OCI-LY7 (cell line): ENCODE measurements around the gene EARS2. TPM values are rescaled to one million over a fixed set of nuclear protein-coding genes. Genes with fewer than 3 reads are reported as not detected.

ENCODE experiments used
- BruUV-seq: library from RNA; stranded (reverse); fragments of 400-500 nt; replicated peaks from 2 replicates; lab custom pipeline; 2021; lab: Mats Ljungman, UMichigan
- CTCF ChIA-PET: fragments of 300-600 bp; sonication (Branson Sonifier 250); formaldehyde crosslinking; loops from one replicate; lab custom pipeline; 2022; ENCODE audit warnings: antibody characterized with exemption; ENCODE audit not compliant: unreplicated experiment; lab: Charles Lee
- POLR2A ChIA-PET: fragments of 300-600 bp; sonication (Branson Sonifier 250); formaldehyde crosslinking; loops from one replicate; lab custom pipeline; 2022; ENCODE audit warnings: antibody characterized with exemption; lab: Charles Lee
- DNase-seq: peaks from one replicate; pipeline ENCODE4 v3.0.0-alpha.2; 2015; ENCODE audit warnings: low spot score
- H2AFZ ChIP-seq: fragments of 200-600 bp; sonication (generic), shearing (Covaris generic); 2 replicates; pipeline ENCODE4 v1.6.1; 2014; ENCODE audit warnings: mild to moderate bottlenecking, antibody characterized with exemption, low read length, moderate library complexity
- H3K27ac ChIP-seq: fragments of 200-600 bp; sonication (generic); 2 replicates; pipeline ENCODE4 v1.5.1; 2014; ENCODE audit warnings: mixed run types, low read depth, mild to moderate bottlenecking, moderate library complexity, low read length, inconsistent platforms; ENCODE audit not compliant: poor library complexity, severe bottlenecking
- H3K36me3 ChIP-seq: fragments of 200-600 bp; sonication (generic); 2 replicates; pipeline ENCODE4 v1.6.1; 2014; ENCODE audit warnings: mild to moderate bottlenecking, antibody characterized with exemption, low read length, moderate library complexity, mixed read lengths; ENCODE audit not compliant: insufficient read depth
- H3K4me1 ChIP-seq: fragments of 200-600 bp; sonication (generic); 2 replicates; pipeline ENCODE4 v1.5.1; 2014; ENCODE audit warnings: mild to moderate bottlenecking, low read length; ENCODE audit not compliant: insufficient read depth, poor library complexity, severe bottlenecking
- H3K4me2 ChIP-seq: fragments of 200-600 bp; sonication (generic); 2 replicates; pipeline ENCODE4 v1.6.1; 2014; ENCODE audit warnings: mild to moderate bottlenecking, low read length
- H3K4me3 ChIP-seq: fragments of 200-600 bp; sonication (generic); 2 replicates; pipeline ENCODE4 v1.5.1; 2014; ENCODE audit warnings: mild to moderate bottlenecking, low read depth, low read length; ENCODE audit not compliant: poor library complexity, severe bottlenecking
- H3K79me2 ChIP-seq: fragments of 200-600 bp; sonication (generic); 2 replicates; pipeline ENCODE4 v1.6.1; 2016; ENCODE audit warnings: low read depth, mild to moderate bottlenecking, low read length, moderate library complexity, mixed read lengths; ENCODE audit not compliant: insufficient read depth
- H3K9me2 ChIP-seq: fragments of 200-600 bp; sonication (generic); 2 replicates; pipeline ENCODE4 v1.6.1; 2016; ENCODE audit warnings: mild to moderate bottlenecking, low read length, mixed read lengths; ENCODE audit not compliant: insufficient read depth
- H3K9me3 ChIP-seq: fragments of 200-600 bp; sonication (generic); 2 replicates; pipeline ENCODE4 v1.6.1; 2014; ENCODE audit warnings: mild to moderate bottlenecking, mixed run types, low read length, mixed read lengths
- H4K20me1 ChIP-seq: fragments of 200-600 bp; sonication (generic); 2 replicates; pipeline ENCODE4 v1.6.1; 2014; ENCODE audit warnings: mild to moderate bottlenecking, antibody characterized with exemption, low read length, moderate library complexity, mixed read lengths; ENCODE audit not compliant: insufficient read depth
- EZH2phosphoT487 ChIP-seq: fragments of 200-600 bp; sonication (generic); IDR thresholded peaks from 2 replicates; pipeline ENCODE4 v1.6.1; 2018; ENCODE audit warnings: low read depth, borderline replicate concordance, mild to moderate bottlenecking, mixed run types, antibody characterized with exemption, low read length, moderate library complexity, mixed read lengths
- intact Hi-C: fragments of 100-400 bp; cut with micrococcal nuclease; formaldehyde crosslinking; loops from one replicate; pipeline ENCODE4 v1.10.0; 2022; ENCODE audit not compliant: unreplicated experiment
- total RNA-seq, 2 experiments: library from RNA; depleted of rRNA in 1 of 2; stranded (reverse); fragments of >200 nt in 1 of 2; shearing (Covaris generic) in 1 of 2; gene quantifications; 2 replicates each; pipeline ENCODE4 v1.2.3, GENCODE V29; 2014 to 2022
- TF ChIP-seq, protein P1 (sequence below): fragments of 200-600 bp; sonication (generic); conservative IDR thresholded peaks from 2 replicates; pipeline ENCODE4 v1.5.1; 2014; ENCODE audit warnings: mild to moderate bottlenecking, antibody characterized with exemption, low read length, moderate library complexity, mixed read lengths

Gene EARS2
- total RNA-seq, 2 experiments from 2014 or later, result 38.5 to 42.1 TPM

DNA sequence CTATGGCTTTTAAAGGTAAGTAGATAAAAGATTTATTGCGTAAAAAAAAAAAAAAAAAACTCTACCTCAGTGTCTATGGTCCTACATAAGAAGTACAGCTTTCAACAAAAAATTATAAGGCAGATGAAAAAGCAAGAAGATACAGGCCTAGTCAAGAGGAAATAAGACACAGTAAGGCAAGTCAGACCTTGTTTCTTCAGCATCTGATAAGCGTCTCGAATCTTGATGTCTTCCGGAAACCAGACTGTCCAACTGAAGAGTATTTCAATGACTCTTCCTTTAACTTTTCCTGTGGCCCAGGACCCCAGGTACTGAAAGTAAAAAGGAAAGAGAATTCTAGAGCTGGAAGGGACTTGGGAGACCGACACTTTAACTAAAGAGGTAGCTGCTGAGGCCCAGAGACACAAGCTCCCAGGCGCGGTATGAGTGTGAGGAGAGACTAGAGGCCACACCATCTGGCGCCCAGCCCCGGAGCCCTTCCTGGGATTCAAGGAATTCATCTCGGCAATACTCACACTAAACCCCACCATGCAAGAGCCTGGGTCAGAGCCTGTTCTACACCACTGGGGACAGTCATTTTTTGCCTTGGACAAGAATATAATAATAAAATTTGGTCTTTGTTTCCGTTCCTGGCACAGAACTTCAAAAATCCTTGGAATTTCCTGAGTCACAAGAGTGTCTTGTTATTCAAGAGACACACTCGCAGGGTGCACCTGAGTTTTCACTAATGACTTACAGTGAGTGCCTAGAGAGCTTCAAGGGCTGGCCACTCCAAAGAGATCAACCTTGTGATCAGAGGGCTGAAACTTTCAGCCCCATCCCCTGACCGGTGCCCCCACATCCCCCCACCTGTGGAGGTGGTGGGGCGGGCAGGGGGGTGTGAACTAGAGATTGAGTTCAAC, 65.4 kb downstream of the EARS2 start:
- no peak overlapping the region for H3K4me2 ChIP-seq
- ChIA-PET POLR2A (interaction anchor here (0.6 to 0.7 kb wide), 2 partner anchors 26 to 136 kb away, joined by 3 to 5 read pairs; no protein-coding TSS in a partner anchor), CTCF (no interaction called here)
- H4K20me1 ChIP-seq, result peaks cover 20% of the 10 kb centered on the region; the same call in 1 of the 2 replicates
- BruUV-seq, result no TSS peak
- no peak for DNase-seq
- peaks cover 6% of the 10 kb centered on the region for H3K4me1 ChIP-seq
- H3K36me3 ChIP-seq, result peaks cover 100% of the 10 kb centered on the region
- H3K27ac ChIP-seq, result no peak overlapping the region
- no peaks in the 10 kb centered on the region for H3K9me2 ChIP-seq
- H3K79me2 ChIP-seq, result peaks cover 70% of the 10 kb centered on the region
- no peaks in the 10 kb centered on the region for H3K9me3 ChIP-seq
- intact Hi-C loops, result loop anchor here (2.0 kb wide), 1 partner anchor 13 kb away; no protein-coding TSS in a partner anchor
- H3K4me3 ChIP-seq, result no peak overlapping the region
- H2AFZ ChIP-seq, result no peak overlapping the region
- TF ChIP-seq, protein P1, sequence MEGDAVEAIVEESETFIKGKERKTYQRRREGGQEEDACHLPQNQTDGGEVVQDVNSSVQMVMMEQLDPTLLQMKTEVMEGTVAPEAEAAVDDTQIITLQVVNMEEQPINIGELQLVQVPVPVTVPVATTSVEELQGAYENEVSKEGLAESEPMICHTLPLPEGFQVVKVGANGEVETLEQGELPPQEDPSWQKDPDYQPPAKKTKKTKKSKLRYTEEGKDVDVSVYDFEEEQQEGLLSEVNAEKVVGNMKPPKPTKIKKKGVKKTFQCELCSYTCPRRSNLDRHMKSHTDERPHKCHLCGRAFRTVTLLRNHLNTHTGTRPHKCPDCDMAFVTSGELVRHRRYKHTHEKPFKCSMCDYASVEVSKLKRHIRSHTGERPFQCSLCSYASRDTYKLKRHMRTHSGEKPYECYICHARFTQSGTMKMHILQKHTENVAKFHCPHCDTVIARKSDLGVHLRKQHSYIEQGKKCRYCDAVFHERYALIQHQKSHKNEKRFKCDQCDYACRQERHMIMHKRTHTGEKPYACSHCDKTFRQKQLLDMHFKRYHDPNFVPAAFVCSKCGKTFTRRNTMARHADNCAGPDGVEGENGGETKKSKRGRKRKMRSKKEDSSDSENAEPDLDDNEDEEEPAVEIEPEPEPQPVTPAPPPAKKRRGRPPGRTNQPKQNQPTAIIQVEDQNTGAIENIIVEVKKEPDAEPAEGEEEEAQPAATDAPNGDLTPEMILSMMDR, result no peak
- TF ChIP-seq EZH2phosphoT487, result no peak

DNA sequence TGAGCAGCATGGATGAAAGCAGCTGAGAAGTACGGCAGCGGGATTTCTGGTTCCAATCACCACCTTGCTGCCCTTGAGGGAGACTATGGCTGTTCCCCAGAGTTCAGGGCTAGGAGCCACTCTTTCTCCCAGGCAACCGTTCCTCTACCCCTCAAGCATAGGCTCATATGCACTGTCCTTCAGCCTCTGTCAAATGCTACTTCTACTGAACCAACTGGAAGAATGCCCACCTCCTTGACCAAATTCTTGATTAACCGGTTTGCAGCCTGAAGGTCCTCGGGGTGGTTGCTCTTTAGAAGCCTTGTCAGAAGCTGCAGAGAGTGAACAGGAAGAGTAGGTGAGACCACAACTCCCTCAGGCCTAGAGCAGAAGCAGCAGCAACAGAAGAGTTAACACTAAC, 70.7 kb downstream of the EARS2 start:
- Histone ChIP-seq H3K4me1 (no peaks in the 10 kb centered on the region), H3K79me2 (peaks cover 23% of the 10 kb centered on the region; the same call in 1 of the 2 replicates), H3K4me2 (no peak overlapping the region), H3K4me3 (no peak overlapping the region), H3K36me3 (peaks cover 100% of the 10 kb centered on the region), H4K20me1 (peaks cover 5% of the 10 kb centered on the region; the same call in 1 of the 2 replicates), H3K27ac (no peak overlapping the region), H2AFZ (no peak overlapping the region), H3K9me3 (no peaks in the 10 kb centered on the region), H3K9me2 (no peaks in the 10 kb centered on the region)
- intact Hi-C loops, result no loop called here
- CTCF ChIA-PET, result no interaction called here
- POLR2A ChIA-PET, result no interaction called here
- DNase-seq, result no peak
- TF ChIP-seq EZH2phosphoT487, result no peak
- TF ChIP-seq, protein P1, result no peak
- BruUV-seq, result no TSS peak

DNA sequence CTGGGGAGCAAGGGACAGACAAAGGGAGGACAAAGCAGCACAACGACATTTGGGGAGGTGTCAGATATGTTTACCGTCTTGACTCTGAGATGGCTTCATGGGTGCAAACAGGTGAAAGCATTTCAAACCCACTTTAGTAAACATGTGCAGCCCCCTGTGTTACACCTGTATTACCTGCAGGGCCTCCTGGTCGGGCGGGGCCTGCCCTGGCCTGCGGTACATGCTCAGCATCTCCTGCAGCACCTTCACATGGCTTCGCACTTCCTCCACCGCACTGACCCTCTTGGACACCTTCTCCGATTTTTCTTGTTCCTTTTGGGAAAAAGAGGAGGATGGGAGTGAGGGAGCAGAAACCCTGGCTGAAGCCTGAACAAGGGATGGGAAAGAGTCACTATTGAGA, 71.3 kb downstream of the EARS2 start:
- POLR2A ChIA-PET, result no interaction called here
- BruUV-seq, result no TSS peak
- Histone ChIP-seq H3K4me2 (no peak overlapping the region), H3K9me3 (no peaks in the 10 kb centered on the region), H3K79me2 (peaks cover 16% of the 10 kb centered on the region; the same call in 1 of the 2 replicates), H4K20me1 (peaks cover 5% of the 10 kb centered on the region; the same call in 1 of the 2 replicates), H3K27ac (no peak overlapping the region), H2AFZ (no peak overlapping the region), H3K4me1 (no peaks in the 10 kb centered on the region), H3K4me3 (no peak overlapping the region), H3K9me2 (no peaks in the 10 kb centered on the region), H3K36me3 (peaks cover 100% of the 10 kb centered on the region)
- intact Hi-C loops, result no loop called here
- TF ChIP-seq EZH2phosphoT487, result no peak
- TF ChIP-seq, protein P1, result no peak
- no peak for DNase-seq
- CTCF ChIA-PET, result no interaction called here
